ENCODE results near the gene GPC6.

DNA sequence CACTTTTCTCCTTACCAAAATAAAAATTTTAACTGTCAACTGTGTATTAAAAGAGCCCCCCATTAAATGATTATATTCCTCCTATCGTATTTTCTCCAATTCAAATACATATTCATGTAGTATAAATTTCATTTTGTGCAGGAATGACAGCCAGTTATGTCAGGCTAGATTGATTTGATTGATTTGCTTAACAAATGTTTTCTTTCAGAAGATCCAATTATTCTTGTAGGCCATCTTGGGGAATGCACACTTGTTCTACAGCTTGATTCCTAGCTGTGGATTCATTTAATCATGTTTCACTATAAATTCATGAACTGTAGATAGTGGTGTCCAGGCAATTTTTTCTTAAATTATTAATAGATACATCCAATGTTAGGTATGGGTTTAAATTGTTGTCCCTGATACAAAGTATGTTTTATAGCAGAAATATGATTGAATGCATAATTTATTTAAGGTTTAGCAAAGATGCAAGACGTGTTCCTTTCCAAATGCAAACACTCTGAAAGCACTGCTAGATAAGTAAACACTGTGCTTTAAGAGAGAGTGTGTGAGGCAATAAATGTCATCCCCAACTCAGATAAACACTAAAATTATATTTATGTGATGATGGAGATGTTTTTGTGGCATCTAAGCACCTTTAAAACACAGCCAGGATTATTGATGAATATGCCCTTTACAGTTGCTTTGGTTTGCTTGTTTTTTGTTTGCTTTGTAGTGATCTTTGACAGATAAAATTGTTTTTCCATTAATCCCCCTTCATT is 721.7 kb downstream of the GPC6 start:
- TF ChIP-seq, protein P1, sequence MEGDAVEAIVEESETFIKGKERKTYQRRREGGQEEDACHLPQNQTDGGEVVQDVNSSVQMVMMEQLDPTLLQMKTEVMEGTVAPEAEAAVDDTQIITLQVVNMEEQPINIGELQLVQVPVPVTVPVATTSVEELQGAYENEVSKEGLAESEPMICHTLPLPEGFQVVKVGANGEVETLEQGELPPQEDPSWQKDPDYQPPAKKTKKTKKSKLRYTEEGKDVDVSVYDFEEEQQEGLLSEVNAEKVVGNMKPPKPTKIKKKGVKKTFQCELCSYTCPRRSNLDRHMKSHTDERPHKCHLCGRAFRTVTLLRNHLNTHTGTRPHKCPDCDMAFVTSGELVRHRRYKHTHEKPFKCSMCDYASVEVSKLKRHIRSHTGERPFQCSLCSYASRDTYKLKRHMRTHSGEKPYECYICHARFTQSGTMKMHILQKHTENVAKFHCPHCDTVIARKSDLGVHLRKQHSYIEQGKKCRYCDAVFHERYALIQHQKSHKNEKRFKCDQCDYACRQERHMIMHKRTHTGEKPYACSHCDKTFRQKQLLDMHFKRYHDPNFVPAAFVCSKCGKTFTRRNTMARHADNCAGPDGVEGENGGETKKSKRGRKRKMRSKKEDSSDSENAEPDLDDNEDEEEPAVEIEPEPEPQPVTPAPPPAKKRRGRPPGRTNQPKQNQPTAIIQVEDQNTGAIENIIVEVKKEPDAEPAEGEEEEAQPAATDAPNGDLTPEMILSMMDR (conservative IDR thresholded peaks at IDR 0.05) = no peak
- no peak for TF ChIP-seq EZH2 (IDR thresholded peaks at IDR 0.05; ENCODE audit: low read depth)
